Right lobe of liver (tissue), 4 donors: Measurements from ENCODE around the gene SMIM35.

ENCODE experiments used
- POLR2A ChIP-seq: fragments of 450-650 bp; IDR thresholded peaks from one replicate; pipeline ENCODE4 v1.6.1; 2017; ENCODE audit warnings: antibody characterized with exemption, mild to moderate bottlenecking
- TF ChIP-seq, protein P1 (sequence below), 4 donors: fragments of 200-600 bp in 3 of 4; fragments of 450-650 bp in 1 of 4; IDR thresholded peaks; one replicate each; pipeline versions ENCODE4 v1.5.1 to v1.8.0; 2016 to 2022; ENCODE audit warnings: antibody characterized with exemption in 4 of 4, mild to moderate bottlenecking in 2 of 4
- donor health status: DM: no; HTN: no; CAD: no.
- donor health status: DM: no; HTN: no; CAD: no.
- donor health status: DM: no; HTN: yes; CAD: no.

DNA sequence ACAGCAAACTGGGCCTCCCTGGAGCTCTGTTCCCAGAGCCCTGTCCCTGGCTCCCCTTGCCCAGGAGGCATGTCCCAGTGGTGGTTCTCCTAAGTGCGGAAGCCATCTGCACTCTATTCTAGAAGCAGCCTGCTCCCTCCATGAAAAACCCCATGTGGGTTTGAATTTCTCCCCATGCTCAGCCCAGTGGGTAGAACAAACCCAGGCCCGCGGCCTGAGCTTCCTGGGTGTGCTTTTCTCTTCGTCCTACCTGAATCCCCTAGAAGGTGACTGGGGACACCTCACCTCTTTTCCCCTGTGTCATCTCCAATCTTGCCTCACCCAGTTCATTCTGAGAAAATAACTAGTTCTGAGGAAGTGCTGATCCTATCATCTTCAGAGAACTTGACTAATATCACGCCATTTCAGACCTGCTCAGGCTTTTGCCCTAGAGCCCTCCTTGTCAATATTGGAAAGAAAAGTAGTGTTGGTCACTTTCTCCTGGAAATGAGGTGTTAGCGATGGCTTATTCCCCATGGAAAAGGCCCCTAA, 84.7 kb downstream of the SMIM35 start:
- TF ChIP-seq, protein P1, sequence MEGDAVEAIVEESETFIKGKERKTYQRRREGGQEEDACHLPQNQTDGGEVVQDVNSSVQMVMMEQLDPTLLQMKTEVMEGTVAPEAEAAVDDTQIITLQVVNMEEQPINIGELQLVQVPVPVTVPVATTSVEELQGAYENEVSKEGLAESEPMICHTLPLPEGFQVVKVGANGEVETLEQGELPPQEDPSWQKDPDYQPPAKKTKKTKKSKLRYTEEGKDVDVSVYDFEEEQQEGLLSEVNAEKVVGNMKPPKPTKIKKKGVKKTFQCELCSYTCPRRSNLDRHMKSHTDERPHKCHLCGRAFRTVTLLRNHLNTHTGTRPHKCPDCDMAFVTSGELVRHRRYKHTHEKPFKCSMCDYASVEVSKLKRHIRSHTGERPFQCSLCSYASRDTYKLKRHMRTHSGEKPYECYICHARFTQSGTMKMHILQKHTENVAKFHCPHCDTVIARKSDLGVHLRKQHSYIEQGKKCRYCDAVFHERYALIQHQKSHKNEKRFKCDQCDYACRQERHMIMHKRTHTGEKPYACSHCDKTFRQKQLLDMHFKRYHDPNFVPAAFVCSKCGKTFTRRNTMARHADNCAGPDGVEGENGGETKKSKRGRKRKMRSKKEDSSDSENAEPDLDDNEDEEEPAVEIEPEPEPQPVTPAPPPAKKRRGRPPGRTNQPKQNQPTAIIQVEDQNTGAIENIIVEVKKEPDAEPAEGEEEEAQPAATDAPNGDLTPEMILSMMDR (IDR thresholded peaks at IDR 0.05): no peak
- no peak for TF ChIP-seq POLR2A
